Stomach (tissue), 4 donors: Measurements from ENCODE around the gene DBF4.
A peak's percentile ranks its signal among the peaks of the same experiment; 100 is the strongest.

Experiments used
- CTCF ChIP-seq, 7 experiments: fragments of 450-650 bp in 4 of 7; fragments of 200-600 bp in 3 of 7; sonication (generic) in 3 of 7; IDR thresholded peaks; one replicate each; pipeline ENCODE4 v1.5.1; 2016 to 2019; ENCODE audit warnings: antibody characterized with exemption in 7 of 7, control low read depth in 2 of 7, mild to moderate bottlenecking in 1 of 7
- POLR2AphosphoS5 ChIP-seq, 3 donors: sonication (generic); formaldehyde crosslinking; IDR thresholded peaks; one replicate each; pipeline ENCODE4 v1.6.1; 2016; ENCODE audit warnings: antibody characterized with exemption in 3 of 3

- TF ChIP-seq CTCF (IDR thresholded peaks at IDR 0.05), result no peak
- peak; percentile 55 to 84 (median 77) for TF ChIP-seq POLR2AphosphoS5 (IDR thresholded peaks at IDR 0.05)
Observed at GRCh38 chr7:87876040-87876868, at the start of gene DBF4, which contains the start of gene SLC25A40.
